Omental fat pad (tissue), 4 donors: ENCODE data around the gene NTSR2. TPM values are rescaled to one million over a fixed set of nuclear protein-coding genes. Genes with fewer than 3 reads are reported as not detected.

Experiments used
- ATAC-seq: fragments of 150-250 bp; one replicate; pipeline ENCODE4 v1.9.1; 2016; ENCODE audit warnings: mild to moderate bottlenecking, moderate library complexity; ENCODE audit not compliant: low FRiP score
- DNase-seq: peaks from one replicate; pipeline ENCODE4 v3.0.0-alpha.2; 2019; ENCODE audit warnings: low spot score
- total RNA-seq, 4 donors: library from RNA; depleted of rRNA; stranded (reverse); fragments of >200 nt; gene quantifications; one replicate each; pipeline ENCODE4 v1.1.0, GENCODE V29; 2016
- TF ChIP-seq, protein P1 (sequence below), 3 donors: fragments of 450-650 bp; IDR thresholded peaks; one replicate each; pipeline ENCODE4 v1.5.1; 2016 to 2017; ENCODE audit warnings: antibody characterized with exemption in 3 of 3, mild to moderate bottlenecking in 3 of 3, moderate library complexity in 2 of 3

The NTSR2 gene
- total RNA-seq, 4 donors from 2014 or later, result 0.28 to 1.6 TPM; not detected in 2

DNA sequence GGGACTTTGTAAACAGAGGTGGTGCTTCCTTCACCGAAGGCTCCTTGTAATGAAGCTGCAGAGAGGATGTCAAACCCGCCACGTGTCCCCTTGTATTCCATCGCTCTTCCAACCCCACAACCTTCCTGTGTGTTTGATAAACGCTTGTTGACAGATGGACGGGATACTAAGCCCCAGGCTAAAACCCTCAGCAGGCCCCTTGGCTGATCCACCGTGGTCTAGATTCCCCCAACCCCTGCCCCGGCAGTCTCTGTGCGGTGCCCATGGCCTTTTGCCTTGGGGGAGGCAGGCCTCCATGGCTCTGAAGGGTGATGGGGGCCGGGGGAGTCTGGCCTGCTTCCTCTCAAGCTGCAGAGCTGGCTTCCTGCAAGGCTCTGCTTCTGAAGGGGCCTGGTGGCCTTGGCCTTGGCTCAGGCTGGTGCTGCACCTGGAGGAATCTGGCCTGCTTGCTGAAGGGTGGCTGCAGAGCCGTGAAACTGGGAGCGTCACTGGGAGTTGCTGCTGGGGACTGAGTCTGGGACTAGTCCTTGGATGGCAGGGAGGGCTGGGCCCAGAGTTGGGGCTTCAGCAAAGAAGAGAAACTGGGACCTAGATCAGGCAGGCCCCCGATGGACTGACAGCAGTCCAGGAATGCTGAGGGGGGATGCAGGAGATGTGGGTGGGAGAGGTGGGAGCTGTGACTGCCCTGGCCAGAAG lies 9.6 kb upstream of the NTSR2 start:
- no peak for DNase-seq
- ATAC-seq, result no peak
- TF ChIP-seq, protein P1, sequence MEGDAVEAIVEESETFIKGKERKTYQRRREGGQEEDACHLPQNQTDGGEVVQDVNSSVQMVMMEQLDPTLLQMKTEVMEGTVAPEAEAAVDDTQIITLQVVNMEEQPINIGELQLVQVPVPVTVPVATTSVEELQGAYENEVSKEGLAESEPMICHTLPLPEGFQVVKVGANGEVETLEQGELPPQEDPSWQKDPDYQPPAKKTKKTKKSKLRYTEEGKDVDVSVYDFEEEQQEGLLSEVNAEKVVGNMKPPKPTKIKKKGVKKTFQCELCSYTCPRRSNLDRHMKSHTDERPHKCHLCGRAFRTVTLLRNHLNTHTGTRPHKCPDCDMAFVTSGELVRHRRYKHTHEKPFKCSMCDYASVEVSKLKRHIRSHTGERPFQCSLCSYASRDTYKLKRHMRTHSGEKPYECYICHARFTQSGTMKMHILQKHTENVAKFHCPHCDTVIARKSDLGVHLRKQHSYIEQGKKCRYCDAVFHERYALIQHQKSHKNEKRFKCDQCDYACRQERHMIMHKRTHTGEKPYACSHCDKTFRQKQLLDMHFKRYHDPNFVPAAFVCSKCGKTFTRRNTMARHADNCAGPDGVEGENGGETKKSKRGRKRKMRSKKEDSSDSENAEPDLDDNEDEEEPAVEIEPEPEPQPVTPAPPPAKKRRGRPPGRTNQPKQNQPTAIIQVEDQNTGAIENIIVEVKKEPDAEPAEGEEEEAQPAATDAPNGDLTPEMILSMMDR (IDR thresholded peaks at IDR 0.05), result no peak

- ATAC-seq (no peak), DNase-seq (no peak)
- TF ChIP-seq, protein P1 (IDR thresholded peaks at IDR 0.05), result no peak
Observed at GRCh38 chr2:11679016-11679415, 9.0 kb upstream of the NTSR2 start.

DNA sequence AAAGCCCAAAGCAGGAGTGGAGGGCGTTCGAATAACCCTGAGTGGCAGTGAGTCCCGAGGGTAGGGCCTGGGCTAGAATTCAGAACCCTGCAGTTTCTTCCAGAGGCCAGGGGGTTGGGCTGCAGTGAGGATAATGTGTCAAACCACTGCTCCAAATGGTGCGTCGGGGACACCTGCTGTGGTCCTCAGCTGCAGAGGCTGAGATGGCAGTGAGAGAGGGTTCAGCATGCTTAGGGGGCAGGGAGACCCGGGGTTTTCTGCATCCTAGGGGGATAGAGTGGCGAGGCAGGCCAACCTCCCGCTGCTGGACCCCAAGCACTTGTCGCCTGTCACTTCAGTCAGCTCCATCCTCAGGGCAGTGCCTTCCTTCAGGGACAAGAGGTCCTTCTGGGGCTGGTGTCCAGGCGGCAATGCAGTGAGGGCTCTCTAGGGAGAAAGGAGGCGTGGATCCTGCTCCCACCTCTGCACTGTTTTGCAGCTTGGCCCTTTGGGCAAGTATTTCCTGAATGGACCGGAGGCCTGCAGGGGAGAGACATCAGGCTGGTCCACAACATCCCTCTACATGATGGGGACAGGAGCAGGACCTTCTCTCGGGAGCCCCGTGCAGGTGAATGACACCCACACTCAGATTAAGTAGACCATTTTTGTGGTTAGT lies 8.4 kb upstream of the NTSR2 start:
- DNase-seq (no peak), ATAC-seq (no peak)

GRCh38 chr2:11677136-11678055 lies 7.4 kb upstream of the NTSR2 start:
- no peak for DNase-seq
- TF ChIP-seq, protein P1 (IDR thresholded peaks at IDR 0.05), result no peak
- ATAC-seq, result no peak

More for the DNA sequence above, 8.4 kb upstream of the NTSR2 start:
- TF ChIP-seq, protein P1 (IDR thresholded peaks at IDR 0.05), result no peak

DNA sequence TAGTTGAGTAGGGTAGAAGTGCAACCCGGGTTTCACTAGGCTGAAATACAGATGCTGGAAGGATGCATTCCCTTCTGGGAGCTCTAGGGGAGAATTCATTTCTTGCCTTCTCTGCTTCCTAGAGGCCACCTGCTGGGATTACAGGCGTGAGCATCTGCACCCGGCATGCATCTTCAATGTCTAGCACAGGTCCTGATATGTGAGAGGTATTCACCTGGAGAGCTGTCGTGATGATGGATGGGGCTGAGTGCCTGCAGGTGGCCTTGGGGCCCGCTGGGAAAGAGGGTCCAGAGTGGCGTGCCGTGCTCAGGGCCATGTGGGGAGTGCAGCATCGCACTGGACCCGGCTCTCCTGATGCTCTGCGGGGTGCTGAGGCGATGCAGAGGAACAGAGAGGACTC lies 6.6 kb upstream of the NTSR2 start:
- DNase-seq, result no peak
- ATAC-seq, result no peak
- TF ChIP-seq, protein P1 (IDR thresholded peaks at IDR 0.05), result no peak

GRCh38 chr2:11675423-11676112 lies 5.6 kb upstream of the NTSR2 start:
- DNase-seq, result no peak
- TF ChIP-seq, protein P1 (IDR thresholded peaks at IDR 0.05), result no peak
- ATAC-seq, result no peak
